ENCODE results near the gene MLEC. TPM values are rescaled to one million over a fixed set of nuclear protein-coding genes. Genes with fewer than 3 reads are reported as not detected.

The MLEC gene, protein sequence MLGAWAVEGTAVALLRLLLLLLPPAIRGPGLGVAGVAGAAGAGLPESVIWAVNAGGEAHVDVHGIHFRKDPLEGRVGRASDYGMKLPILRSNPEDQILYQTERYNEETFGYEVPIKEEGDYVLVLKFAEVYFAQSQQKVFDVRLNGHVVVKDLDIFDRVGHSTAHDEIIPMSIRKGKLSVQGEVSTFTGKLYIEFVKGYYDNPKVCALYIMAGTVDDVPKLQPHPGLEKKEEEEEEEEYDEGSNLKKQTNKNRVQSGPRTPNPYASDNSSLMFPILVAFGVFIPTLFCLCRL
- total RNA-seq (2016; rRNA removed; fragmentation: Illumina TruSeq; extraction: Trizol) (95.5 and 156 TPM in 2 replicates), polyA plus RNA-seq (2011; rRNA removed) (35.3 and 49.8 TPM in 2 replicates), polyA minus RNA-seq (2011; rRNA and poly(A)+ RNA removed; ENCODE audit: low replicate concordance) (39.9 and 58.9 TPM in 2 replicates), Bru-seq, nascent RNA (percentile 92 among the genes with signal in this experiment), BruChase-seq, experiment 1, labeled RNA remaining after a 6-hour chase (percentile 98 among the genes with signal in this experiment), BruChase-seq, experiment 2, labeled RNA remaining after a 2-hour chase (percentile 97 among the genes with signal in this experiment)
- total RNA-seq (2016; cell fraction: cytosol; rRNA removed; fragmentation: Illumina TruSeq; extraction: Trizol; ENCODE audit: low read depth), result 31.1 and 43.3 TPM in 2 replicates
- 92.5 and 153 TPM in 2 replicates for total RNA-seq (2016; cell fraction: insoluble cytoplasmic fraction; rRNA removed; fragmentation: Illumina TruSeq; extraction: Trizol)
- 74.8 and 84.9 TPM in 2 replicates for total RNA-seq (2016; cell fraction: membrane; rRNA removed; fragmentation: Illumina TruSeq; extraction: Trizol)
- total RNA-seq (2016; cell fraction: nucleus; rRNA removed; fragmentation: Illumina TruSeq; extraction: Trizol), result 133 and 164 TPM in 2 replicates
- polyA plus RNA-seq (2011; cell fraction: cytosol; rRNA removed), result 26.8 and 37.8 TPM in 2 replicates
- polyA plus RNA-seq (2011; cell fraction: nucleus; rRNA removed), result 18.9 and 25.8 TPM in 2 replicates
- polyA plus RNA-seq (2012), result 53.8 and 55.5 TPM in 2 replicates
- 50.6 and 60.4 TPM in 2 replicates for polyA plus RNA-seq (2016; cell fraction: cytosol; fragmentation: Illumina TruSeq; extraction: Trizol; ENCODE audit: low read depth)
- polyA plus RNA-seq (2016; cell fraction: insoluble cytoplasmic fraction; fragmentation: Illumina TruSeq; extraction: Trizol; ENCODE audit: low read depth), result 79.3 and 82.1 TPM in 2 replicates
- 61.3 and 75.0 TPM in 2 replicates for polyA plus RNA-seq (2016; cell fraction: membrane; fragmentation: Illumina TruSeq; extraction: Trizol; ENCODE audit: low read depth)
- polyA plus RNA-seq (2016; cell fraction: nucleus; fragmentation: Illumina TruSeq; extraction: Trizol; ENCODE audit: insufficient read depth, low read depth), result 177 and 196 TPM in 2 replicates
- polyA minus RNA-seq (2011; cell fraction: cytosol; rRNA and poly(A)+ RNA removed), result 37.0 and 60.4 TPM in 2 replicates
- 19.3 and 30.8 TPM in 2 replicates for polyA minus RNA-seq (2011; cell fraction: nucleus; rRNA and poly(A)+ RNA removed)
- long read RNA-seq, experiment 1, full-length matches to known transcripts, result 107 of 149 reads
- long read RNA-seq, experiment 1, partial matches to known transcripts, result 4 of 149 reads
- long read RNA-seq, experiment 1, other reads (novel, unspliced or antisense), result 38 of 149 reads
- long read RNA-seq, experiment 2, full-length matches to known transcripts, result 56 of 202 reads
- long read RNA-seq, experiment 2, partial matches to known transcripts, result 2 of 202 reads
- long read RNA-seq, experiment 2, other reads (novel, unspliced or antisense), result 144 of 202 reads

- ATAC-seq, result peak; percentile 87
- intact Hi-C loops (cut with micrococcal nuclease; ENCODE audit: unreplicated experiment), result loop anchor here (5.0 kb wide), 2 partner anchors 40 to 1390 kb away; partner anchors contain the start of gene MLXIP
- no peak for TF ChIP-seq ZBTB1 (CRISPR knock-in tag; IDR thresholded peaks at IDR 0.05; ENCODE audit: borderline replicate concordance)
- TF ChIP-seq AFF4 (CRISPR knock-in tag; IDR thresholded peaks at IDR 0.05), result no peak
- TF ChIP-seq ZNF672 (CRISPR knock-in tag; IDR thresholded peaks at IDR 0.05), result no peak
- TF ChIP-seq ZNF710 (CRISPR knock-in tag; IDR thresholded peaks at IDR 0.05; ENCODE audit: borderline replicate concordance), result no peak
- no peak for TF ChIP-seq PRMT3 (CRISPR knock-in tag; IDR thresholded peaks at IDR 0.05; ENCODE audit: borderline replicate concordance, low read depth)
- TF ChIP-seq ZNF101 (CRISPR knock-in tag; IDR thresholded peaks at IDR 0.05; ENCODE audit: borderline replicate concordance, low read depth), result no peak
- TF ChIP-seq SMC3 (IDR thresholded peaks at IDR 0.05; ENCODE audit: low read length), result no peak
- TF ChIP-seq ZBTB7A (CRISPR knock-in tag; IDR thresholded peaks at IDR 0.05), result no peak
- TF ChIP-seq KDM5A (IDR thresholded peaks at IDR 0.05; ENCODE audit: borderline replicate concordance, low read length), result peak; percentile 79
Measured at GRCh38 chr12:120686690-120687577, at the start of gene MLEC. TSS of gene MLEC (plus strand) at chr12:120687149. CDS start at chr12:120687297, 148 bp downstream.

More at GRCh38 chr12:120686690-120687577, at the start of gene MLEC:
- in situ Hi-C loops (cut with HindIII; ENCODE audit: extremely low pct_ligation_motif_present, low pct_unique_long_range_greater_than_20kb), result no loop called here
- DNase-seq (ENCODE audit: low spot score), result peak; percentile 94
- Histone ChIP-seq H4K20me1 (ENCODE audit: insufficient read depth, low read length) (peaks cover 23% of the 10 kb centered on the region), H3K4me2 (ENCODE audit: low read depth, low read length) (peak within 1 kb of the TSS; percentile 98), H3K79me2 (ENCODE audit: insufficient read depth, low read length) (peaks cover 48% of the 10 kb centered on the region), H3K36me3 (replicated peaks in 1 of 2; ENCODE audit: control insufficient read depth in 1 of 2, insufficient read depth in 2 of 2, low read length in 2 of 2) (no peaks in the 10 kb centered on the region), H3K9ac (ENCODE audit: insufficient read depth, low read depth, low read length) (peak within 1 kb of the TSS; percentile 85), H3K9me3 (ENCODE audit: low read length) (no peaks in the 10 kb centered on the region), H2AFZ (ENCODE audit: low read length) (peak within 1 kb of the TSS; percentile 71), H3K27me3 (ENCODE audit: control insufficient read depth in 1 of 2, insufficient read depth in 2 of 2, low read length in 2 of 2) (no peaks in the 10 kb centered on the region), H3K4me1 (ENCODE audit: insufficient read depth, low read length) (peaks cover 51% of the 10 kb centered on the region), H3K4me3 (replicated peaks in 1 of 3; ENCODE audit: insufficient read depth in 1 of 3, low read depth in 2 of 3, low read length in 3 of 3) (peak within 1 kb of the TSS; percentile 83 to 91 (median 86)), H3K27ac (ENCODE audit: extremely low read length, insufficient read depth, low read length) (peak within 1 kb of the TSS; percentile 94)
- ChIA-PET POLR2A (interaction anchor here (0.6 to 1.4 kb wide), 8 partner anchors 23 to 294 kb away, joined by 3 to 4 read pairs (median 3); partner anchors contain the start of genes HNF1A, POP5 and UNC119B), CTCF (ENCODE audit: low intra/inter-chr PET ratio, low total read pairs) (no interaction called here)
- FAIRE-seq, result no peak
- BruUV-seq (replicated peaks), result no TSS peak
- WGBS (ENCODE audit: low lambda C conversion rate), result 0% methylated on average over 3 of the region's 84 CpGs
